Activated T-cell treated with anti-CD3 and anti-CD28 coated beads, Interleukin-2, amount 50 U/mL, for 72 hours (primary cell): ENCODE measurements around the gene CCDC69. TPM values are rescaled to one million over a fixed set of nuclear protein-coding genes. Genes with fewer than 3 reads are reported as not detected.
"Not testable (repeated sequence)": the region's sequence is repeated elsewhere in the genome, so short reads cannot be mapped to it uniquely, and the experiment has no call there.

Experiments used
- ATAC-seq, 2 donors: fragments of 150-1000 bp; cut with Tn5 transposase; replicated peaks in 1 of 2; 2 replicates each; pipeline ENCODE4 v1.10.0; 2021; ENCODE audit warnings: moderate library complexity in 2 of 2, mild to moderate bottlenecking in 1 of 2
- DNase-seq, 2 donors: peaks; one replicate each; pipeline ENCODE4 v3.0.0; 2021 to 2022; ENCODE audit warnings: mixed read lengths in 1 of 2
- H3K27ac Mint-ChIP-seq: one replicate; pipeline ENCODE4 v1.8.0; 2022; ENCODE audit warnings: mild to moderate bottlenecking, moderate library complexity, mixed read lengths
- H3K27me3 Mint-ChIP-seq: one replicate; pipeline ENCODE4 v1.8.0; 2022; ENCODE audit warnings: low read depth, mixed read lengths
- H3K36me3 Mint-ChIP-seq, 2 donors: one replicate each; pipeline ENCODE4 v1.8.0; 2022; ENCODE audit warnings: mixed read lengths in 2 of 2, mild to moderate bottlenecking in 1 of 2; ENCODE audit not compliant: insufficient read depth in 2 of 2
- H3K4me1 Mint-ChIP-seq: one replicate; pipeline ENCODE4 v1.8.0; 2022; ENCODE audit warnings: low read depth, mixed read lengths
- H3K4me3 Mint-ChIP-seq, 2 donors: one replicate each; pipeline ENCODE4 v1.8.0; 2022; ENCODE audit warnings: mild to moderate bottlenecking in 2 of 2, mixed read lengths in 2 of 2, moderate library complexity in 2 of 2
- H3K9me3 Mint-ChIP-seq, 2 donors: one replicate each; pipeline ENCODE4 v1.8.0; 2022; ENCODE audit warnings: mixed read lengths in 2 of 2
- total RNA-seq, 2 donors: library from RNA; stranded (reverse); gene quantifications; one replicate each; pipeline ENCODE4 v1.2.3, GENCODE V29; 2022

Gene CCDC69
- total RNA-seq, 2 donors from 2014 or later = 44.8 to 53.1 TPM

DNA sequence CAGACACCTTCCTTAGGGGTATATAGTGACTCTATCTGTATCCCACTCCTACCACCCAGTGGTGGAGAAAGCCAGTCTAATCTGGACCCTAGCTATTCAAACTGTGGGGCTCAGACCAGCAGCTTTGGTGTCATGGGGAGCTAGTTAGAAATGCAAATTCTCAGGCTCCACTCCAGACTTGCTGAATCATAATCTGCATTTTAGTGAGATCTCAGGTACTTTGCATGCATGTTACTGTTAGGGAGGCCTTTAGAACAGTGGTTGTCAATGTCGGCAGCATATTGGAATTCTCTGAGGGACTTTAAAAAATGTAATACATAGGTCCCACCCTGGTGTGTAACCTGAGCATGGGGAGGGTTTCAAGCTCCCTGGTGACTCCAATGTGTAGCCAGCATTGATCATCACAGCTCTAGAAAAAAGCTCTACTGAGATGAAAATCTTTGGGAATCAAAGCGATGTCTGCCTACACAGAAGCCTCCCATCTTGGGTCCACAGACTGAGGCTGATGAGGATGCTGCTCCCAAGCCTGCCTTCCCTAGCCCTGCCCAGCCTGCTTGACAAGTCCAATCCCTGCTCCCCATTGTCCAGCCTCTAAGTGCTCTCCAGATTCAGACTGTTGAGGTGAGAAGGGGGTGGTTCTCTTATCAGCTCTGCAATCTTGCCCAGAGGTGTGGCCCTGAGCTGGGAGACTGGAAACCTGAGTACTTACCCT lies 17.2 kb upstream of the CCDC69 start:
- no peak for ATAC-seq
- H3K27me3 Mint-ChIP-seq = no peaks in the 10 kb centered on the region
- no peak overlapping the region for H3K27ac Mint-ChIP-seq
- peaks cover 27% of the 10 kb centered on the region for H3K4me1 Mint-ChIP-seq
- H3K9me3 Mint-ChIP-seq = no peaks in the 10 kb centered on the region
- no peak for DNase-seq
- no peak overlapping the region for H3K4me3 Mint-ChIP-seq
- no peaks in the 10 kb centered on the region for H3K36me3 Mint-ChIP-seq

DNA sequence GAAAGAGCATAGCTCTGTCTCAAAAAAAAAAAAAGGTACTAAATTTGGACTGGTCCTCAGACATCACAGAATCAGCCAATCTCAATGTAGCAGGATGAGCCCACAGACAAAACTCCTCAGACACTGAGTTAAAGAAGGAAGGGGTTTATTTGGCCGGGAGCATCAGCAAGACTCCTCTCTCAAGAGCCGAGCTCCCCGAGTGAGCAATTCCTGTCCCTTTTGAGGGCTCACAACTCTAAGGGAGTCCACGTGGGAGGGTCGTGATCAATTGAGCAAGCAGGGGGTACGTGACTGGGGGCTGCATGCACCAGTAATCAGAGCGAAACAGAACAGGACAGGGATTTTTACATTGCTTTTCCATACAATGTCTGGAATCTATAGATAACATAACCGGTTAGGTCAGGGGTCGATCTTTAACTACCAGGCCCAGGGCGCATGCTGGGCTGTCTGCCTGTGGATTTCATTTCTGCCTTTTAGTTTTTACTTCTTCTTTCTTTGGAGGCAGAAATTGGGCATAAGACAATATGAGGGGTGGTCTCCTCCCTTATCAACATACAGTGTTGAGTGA lies 16.5 kb upstream of the CCDC69 start:
- not testable (repeated sequence) for DNase-seq, H3K36me3 Mint-ChIP-seq, H3K9me3 Mint-ChIP-seq, ATAC-seq, H3K27ac Mint-ChIP-seq, H3K4me3 Mint-ChIP-seq, H3K27me3 Mint-ChIP-seq
- H3K4me1 Mint-ChIP-seq = peaks cover 21% of the 10 kb centered on the region

DNA sequence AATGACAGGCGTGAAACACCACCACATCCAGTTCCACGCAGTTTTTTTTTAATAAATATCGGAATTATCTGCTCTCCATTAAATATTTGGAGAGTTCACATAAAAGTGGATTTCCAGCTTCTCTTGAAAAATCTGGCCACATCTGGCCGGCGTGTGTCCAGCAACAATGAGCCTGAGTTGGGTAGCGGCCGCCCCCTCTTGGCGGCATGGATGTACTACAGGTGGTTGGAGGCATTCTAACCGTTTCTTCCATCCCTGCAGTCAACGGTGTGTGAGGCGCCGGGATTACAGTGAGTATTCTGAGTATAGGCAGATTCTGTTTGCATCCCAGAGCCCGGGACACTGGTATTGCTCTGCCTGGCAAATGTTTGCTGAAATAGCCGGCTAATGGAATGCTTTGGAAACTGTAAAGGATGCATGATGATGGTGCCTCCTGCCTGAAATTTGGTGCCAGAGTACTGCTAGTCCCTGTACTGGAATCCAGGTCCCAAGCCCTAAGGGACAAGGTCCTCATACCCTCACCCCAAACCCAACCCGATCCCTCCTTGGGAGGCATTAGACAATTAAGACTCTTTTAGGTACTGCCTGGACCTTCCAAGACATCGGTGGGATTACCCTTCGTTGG lies 15.5 kb upstream of the CCDC69 start:
- peak overlapping the region; percentile 5 to 8 for H3K4me3 Mint-ChIP-seq

DNA sequence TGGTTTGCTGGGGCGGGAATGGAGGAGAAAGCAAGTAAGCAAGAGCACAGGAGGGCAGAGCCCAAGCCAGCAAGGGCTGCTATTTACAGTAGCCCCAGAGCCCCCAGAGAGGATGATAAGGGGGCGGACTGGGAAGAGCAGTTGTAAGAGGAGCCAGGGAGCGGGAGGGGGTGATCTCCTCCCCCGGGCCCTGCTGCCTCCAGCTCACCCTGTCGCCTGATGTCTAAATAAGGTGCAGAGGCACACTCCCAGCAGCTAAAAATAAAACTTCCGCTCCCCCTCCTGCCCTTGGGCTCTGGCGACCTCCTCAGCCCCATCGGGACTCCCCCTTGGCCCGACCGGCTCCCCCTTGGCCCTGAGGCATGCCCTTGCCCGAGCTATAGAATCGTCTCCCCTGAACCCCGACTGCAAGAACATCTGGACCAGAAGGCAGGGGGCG lies 14.4 kb upstream of the CCDC69 start:
- ATAC-seq = no peak
- peak overlapping the region in 1 of 2 donors; percentile 32 for H3K4me3 Mint-ChIP-seq

More for the DNA sequence above, 15.5 kb upstream of the CCDC69 start:
- DNase-seq (peak; percentile 31 to 78), ATAC-seq (peak in 1 of 2 donors; percentile 44)
- Mint-ChIP-seq H3K27me3 (no peaks in the 10 kb centered on the region), H3K4me1 (peaks cover 27% of the 10 kb centered on the region), H3K9me3 (no peaks in the 10 kb centered on the region), H3K27ac (no peak overlapping the region), H3K36me3 (no peaks in the 10 kb centered on the region)

DNA sequence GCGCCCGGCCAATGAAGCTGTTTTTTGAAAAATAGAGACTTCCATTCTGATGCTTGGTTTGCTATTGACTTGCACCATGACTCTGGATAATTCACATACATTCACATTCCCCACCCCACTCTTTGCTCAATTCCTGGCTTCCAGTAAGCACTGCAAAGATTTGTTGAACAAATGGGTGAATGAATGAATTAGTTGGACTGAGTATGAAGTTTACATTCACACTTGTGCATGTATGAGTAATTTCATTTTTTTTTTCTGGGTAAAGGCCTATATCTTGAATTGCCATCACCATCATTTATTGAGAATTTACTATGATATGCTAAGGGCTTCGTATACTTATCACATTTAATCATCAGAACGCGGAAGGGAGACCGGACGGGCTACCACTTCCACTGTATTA lies 13.8 kb upstream of the CCDC69 start:
- Mint-ChIP-seq H3K27ac (no peak overlapping the region), H3K27me3 (no peaks in the 10 kb centered on the region), H3K36me3 (no peaks in the 10 kb centered on the region), H3K4me1 (peaks cover 18% of the 10 kb centered on the region), H3K4me3 (no peak overlapping the region), H3K9me3 (no peaks in the 10 kb centered on the region)
- DNase-seq (no peak), ATAC-seq (no peak)

More for the DNA sequence above, 14.4 kb upstream of the CCDC69 start:
- no peaks in the 10 kb centered on the region for H3K9me3 Mint-ChIP-seq
- no peak overlapping the region for H3K27ac Mint-ChIP-seq
- DNase-seq = no peak
- H3K36me3 Mint-ChIP-seq = no peaks in the 10 kb centered on the region
- H3K4me1 Mint-ChIP-seq = peaks cover 20% of the 10 kb centered on the region
- no peaks in the 10 kb centered on the region for H3K27me3 Mint-ChIP-seq

DNA sequence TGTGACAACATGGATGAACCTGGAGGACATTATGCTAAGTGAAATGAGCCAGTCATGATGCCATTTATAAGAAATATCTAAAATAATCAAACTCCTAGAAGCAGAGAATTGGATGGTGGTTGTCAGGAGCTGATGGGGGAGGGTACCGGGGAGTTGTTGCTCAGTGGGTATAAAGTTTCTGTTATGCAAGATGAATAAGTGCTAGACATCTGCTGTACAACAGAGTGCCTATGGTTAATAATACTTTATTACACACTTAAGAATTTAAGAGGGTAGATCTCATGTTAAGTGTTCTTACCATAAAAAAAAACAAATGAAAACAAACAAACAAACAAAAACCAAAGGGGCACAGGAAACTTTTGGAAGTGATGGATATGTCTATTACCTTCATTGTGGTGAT lies 13.0 kb upstream of the CCDC69 start:
- H3K9me3 Mint-ChIP-seq = no peaks in the 10 kb centered on the region
- no peaks in the 10 kb centered on the region for H3K36me3 Mint-ChIP-seq
- ATAC-seq = no peak
- peaks cover 18% of the 10 kb centered on the region for H3K4me1 Mint-ChIP-seq
- no peak overlapping the region for H3K27ac Mint-ChIP-seq
- H3K27me3 Mint-ChIP-seq = no peaks in the 10 kb centered on the region
- no peak for DNase-seq
- H3K4me3 Mint-ChIP-seq = no peak overlapping the region

DNA sequence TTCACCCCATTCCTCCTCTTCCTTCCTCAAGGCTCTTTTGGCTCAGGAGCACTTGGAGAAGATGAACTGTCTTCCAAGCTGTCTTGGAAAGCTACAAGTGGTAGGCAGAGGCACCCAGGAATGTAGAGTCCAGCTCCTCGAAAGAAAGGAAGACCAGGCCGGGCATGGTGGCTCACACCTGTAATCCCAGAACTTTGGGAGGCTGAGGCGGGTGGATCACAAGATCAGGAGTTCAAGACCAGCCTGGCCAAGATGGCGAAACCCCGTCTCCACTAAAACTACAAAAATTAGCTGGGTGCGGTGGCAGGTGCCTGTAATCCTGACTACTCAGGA lies 11.3 kb upstream of the CCDC69 start:
- DNase-seq, H3K4me3 Mint-ChIP-seq, H3K9me3 Mint-ChIP-seq, ATAC-seq, H3K27ac Mint-ChIP-seq, H3K27me3 Mint-ChIP-seq, H3K36me3 Mint-ChIP-seq: not testable (repeated sequence)
- H3K4me1 Mint-ChIP-seq = peaks cover 12% of the 10 kb centered on the region

DNA sequence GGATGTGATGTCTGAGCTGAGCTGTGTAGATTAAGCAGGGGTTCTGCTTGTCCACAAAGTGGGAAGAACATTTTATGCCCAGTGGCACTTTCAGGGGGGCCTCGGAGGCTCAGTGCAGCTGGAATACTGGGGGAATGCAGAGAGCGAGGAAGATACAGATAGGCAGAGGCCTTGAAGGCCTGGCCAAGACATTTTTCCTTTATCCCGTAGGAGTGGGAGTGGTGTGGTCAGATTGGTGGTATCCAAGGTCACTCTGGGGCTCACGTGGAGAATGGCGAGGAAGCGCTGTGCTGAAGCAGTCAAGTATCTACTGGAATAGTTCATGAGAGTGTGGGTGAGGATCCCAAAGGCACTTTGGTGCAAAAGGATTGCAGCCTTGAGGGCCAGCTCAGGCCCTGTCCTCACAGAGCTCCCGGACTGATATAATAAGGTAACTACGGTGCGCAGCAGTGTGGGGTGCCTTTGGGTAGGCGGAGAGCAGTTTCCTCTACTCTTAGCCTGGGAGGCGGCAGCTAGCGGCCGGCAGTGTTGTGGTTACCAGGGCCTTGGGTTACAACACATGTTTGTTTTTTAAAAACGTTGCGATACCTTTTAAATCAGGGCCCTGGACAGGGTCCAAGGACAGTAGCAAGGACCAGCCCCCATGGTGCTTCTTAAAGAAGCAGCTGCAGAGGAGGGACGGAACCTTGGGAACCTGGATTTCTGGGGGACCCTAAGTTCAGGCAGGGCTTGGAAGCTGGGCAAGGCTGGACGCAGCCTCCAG lies 10.8 kb upstream of the CCDC69 start:
- Mint-ChIP-seq H3K4me3 (peak overlapping the region; percentile 14 to 20), H3K9me3 (no peaks in the 10 kb centered on the region), H3K27ac (no peak overlapping the region), H3K36me3 (no peaks in the 10 kb centered on the region), H3K27me3 (no peaks in the 10 kb centered on the region), H3K4me1 (peaks cover 12% of the 10 kb centered on the region)
- ATAC-seq (peak; percentile 70 to 79), DNase-seq (peak in 1 of 2 donors; percentile 29)

DNA sequence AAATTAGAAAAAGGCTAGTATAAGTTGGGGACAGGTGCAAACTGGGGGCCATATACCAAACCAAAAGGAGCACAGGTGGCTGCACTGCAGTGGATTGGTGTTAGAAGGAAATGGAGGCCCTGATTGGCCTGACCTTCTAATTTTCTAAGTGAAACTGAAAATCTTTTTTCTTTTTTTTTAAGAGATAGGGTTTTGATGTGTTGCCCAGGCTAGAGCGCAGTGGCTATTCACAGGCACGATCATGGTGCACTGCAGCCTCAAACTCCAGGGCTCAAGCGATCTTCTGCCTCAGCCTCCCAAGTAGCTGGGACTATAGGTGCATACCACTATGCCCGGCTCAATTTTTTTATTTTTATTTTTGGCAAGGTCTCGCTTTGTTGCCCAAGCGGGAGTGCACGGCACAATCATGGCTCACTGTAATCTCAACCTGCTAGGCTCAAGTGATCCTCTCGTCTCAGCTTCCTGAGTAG lies 9.8 kb upstream of the CCDC69 start:
- DNase-seq (no peak), ATAC-seq (no peak)
- Mint-ChIP-seq H3K36me3 (no peaks in the 10 kb centered on the region), H3K27me3 (no peaks in the 10 kb centered on the region), H3K4me3 (no peak overlapping the region), H3K27ac (no peak overlapping the region), H3K4me1 (peaks cover 12% of the 10 kb centered on the region), H3K9me3 (no peaks in the 10 kb centered on the region)

DNA sequence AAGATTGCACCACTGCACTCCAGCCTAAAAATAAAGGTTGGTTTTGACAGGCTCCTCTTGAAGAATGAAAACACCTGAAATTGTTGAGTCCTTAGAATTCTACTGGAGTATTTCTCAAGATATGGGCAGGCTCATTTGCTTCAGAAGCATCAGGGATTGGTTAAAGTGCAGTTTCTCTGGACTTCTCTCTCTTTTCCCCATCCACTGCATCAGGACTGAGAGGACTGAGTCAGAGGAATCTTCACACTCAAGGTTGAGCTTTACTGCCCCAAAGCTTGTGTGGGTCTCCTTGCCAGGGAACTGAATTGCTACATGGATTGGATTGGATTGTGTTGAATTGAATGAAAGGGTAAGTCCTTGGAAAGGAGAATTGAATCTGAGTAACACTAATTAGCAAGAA lies 7.5 kb upstream of the CCDC69 start:
- Mint-ChIP-seq H3K4me1 (peaks cover 12% of the 10 kb centered on the region), H3K27me3 (no peaks in the 10 kb centered on the region), H3K9me3 (no peaks in the 10 kb centered on the region), H3K4me3 (no peak overlapping the region), H3K36me3 (no peaks in the 10 kb centered on the region), H3K27ac (no peak overlapping the region)
- DNase-seq (no peak), ATAC-seq (no peak)

DNA sequence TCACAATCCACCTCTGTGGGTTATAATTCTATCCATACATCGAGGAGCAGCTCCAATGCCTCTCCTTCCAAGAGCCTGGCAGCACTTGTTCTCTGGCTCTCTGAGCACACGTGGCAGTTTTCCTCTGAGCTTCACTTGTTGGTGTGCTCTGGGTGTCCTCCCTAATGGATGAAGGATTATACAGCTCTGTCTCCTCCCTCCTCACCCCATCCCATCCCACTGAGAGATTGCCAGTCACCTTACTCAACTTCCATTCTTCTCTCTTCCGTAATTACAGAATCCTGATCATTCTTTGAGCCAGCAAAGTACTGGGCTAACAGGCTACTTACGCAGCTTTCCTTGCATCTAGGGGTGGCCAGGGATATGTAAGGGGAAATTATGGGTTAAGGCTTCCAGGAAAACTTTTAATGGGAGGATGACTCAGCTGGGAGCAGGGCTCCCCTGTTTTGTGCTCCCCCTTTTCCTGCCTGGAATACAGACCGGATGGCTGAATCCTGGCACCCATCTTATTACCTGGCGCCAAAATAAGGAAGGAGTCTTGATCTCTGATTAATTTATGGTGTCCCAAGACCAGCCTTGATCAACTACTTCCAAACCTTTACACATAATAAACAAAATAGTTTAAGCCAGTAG lies 6.3 kb upstream of the CCDC69 start:
- H3K4me1 Mint-ChIP-seq = peaks cover 16% of the 10 kb centered on the region
- H3K36me3 Mint-ChIP-seq = no peaks in the 10 kb centered on the region
- no peak overlapping the region for H3K4me3 Mint-ChIP-seq
- no peaks in the 10 kb centered on the region for H3K27me3 Mint-ChIP-seq
- no peak overlapping the region for H3K27ac Mint-ChIP-seq
- no peak for DNase-seq
- no peak for ATAC-seq
- H3K9me3 Mint-ChIP-seq = no peaks in the 10 kb centered on the region

DNA sequence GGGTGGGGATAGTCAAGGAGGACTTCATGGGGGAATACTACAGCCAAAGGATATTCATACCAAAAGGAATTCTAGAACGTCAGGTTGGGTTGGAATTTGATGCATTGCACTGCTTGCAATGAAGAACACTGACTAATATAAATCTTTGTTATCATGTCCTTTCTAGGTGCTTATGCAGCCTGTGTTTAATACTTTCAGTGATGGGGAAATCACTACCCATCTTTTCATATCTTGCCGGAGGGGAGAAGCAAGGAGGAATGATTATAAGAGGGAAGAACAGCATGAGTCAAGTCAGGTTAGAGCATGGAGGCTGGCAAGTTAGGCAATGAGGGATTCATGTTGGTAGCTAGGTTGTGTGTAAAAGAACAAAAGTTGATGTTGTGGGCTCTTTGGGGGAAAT lies 5.1 kb upstream of the CCDC69 start:
- H3K27ac Mint-ChIP-seq = no peak overlapping the region
- peaks cover 16% of the 10 kb centered on the region for H3K4me1 Mint-ChIP-seq
- H3K4me3 Mint-ChIP-seq = no peak overlapping the region
- no peaks in the 10 kb centered on the region for H3K36me3 Mint-ChIP-seq
- DNase-seq (no peak), ATAC-seq (no peak)
- no peaks in the 10 kb centered on the region for H3K9me3 Mint-ChIP-seq
- no peaks in the 10 kb centered on the region for H3K27me3 Mint-ChIP-seq
